SK-N-SH (cell line): Measurements from ENCODE around the gene RIMOC1. TPM values are rescaled to one million over a fixed set of nuclear protein-coding genes. Genes with fewer than 3 reads are reported as not detected.
A peak's percentile ranks its signal among the peaks of the same experiment; 100 is the strongest.

Experiments used
- CTCF ChIA-PET: fragments of 300-600, 350-600 bp; formaldehyde crosslinking; extraction: SDS; loops from one replicate; lab custom pipeline; 2021; lab: Yijun Ruan, JAX
- POLR2A ChIA-PET: fragments of 350-600 bp; sonication (Branson Sonifier 250); formaldehyde crosslinking; extraction: SDS; loops from one replicate; lab custom pipeline; 2020; ENCODE audit warnings: antibody characterized with exemption, inconsistent platforms; lab: Yijun Ruan, JAX
- DNase-seq: peaks from one replicate; pipeline ENCODE4 v3.0.0; 2012
- H2AFZ ChIP-seq: fragments of 200-600 bp; sonication (generic); 2 replicates; pipeline ENCODE4 v1.8.1; 2016; ENCODE audit warnings: antibody characterized with exemption, mild to moderate bottlenecking, low read depth
- H3F3A ChIP-seq: fragments of 200-600 bp; sonication (generic); replicated peaks from 2 replicates; pipeline ENCODE3; 2016; ENCODE audit warnings: antibody characterized with exemption, mild to moderate bottlenecking; ENCODE audit not compliant: insufficient read depth
- H3K27ac ChIP-seq, 2 experiments: fragments of 200-500 bp in 1 of 2; fragments of 200-600 bp in 1 of 2; sonication (Bioruptor generic) in 1 of 2; sonication (generic), shearing (Covaris generic) in 1 of 2; 2 replicates each; pipeline versions ENCODE4 v1.5.1 to v1.6.1; 2014 to 2016; ENCODE audit warnings: low read depth in 2 of 2, inconsistent platforms in 1 of 2, low read length in 1 of 2, mild to moderate bottlenecking in 1 of 2, mixed read lengths in 1 of 2
- H3K27me3 ChIP-seq: fragments of 200-600 bp; sonication (generic), shearing (Covaris generic); 2 replicates; pipeline ENCODE4 v1.6.1; 2016; ENCODE audit warnings: mixed run types; ENCODE audit not compliant: insufficient read depth
- H3K36me3 ChIP-seq, 2 experiments: fragments of 200-500 bp in 1 of 2; fragments of 200-600 bp in 1 of 2; sonication (Bioruptor generic) in 1 of 2; sonication (generic) in 1 of 2; replicated peaks in 1 of 2; 2 replicates each; pipeline versions ENCODE3 to v1.5.1; 2014 to 2016; ENCODE audit warnings: low read length in 1 of 2, mild to moderate bottlenecking in 1 of 2; ENCODE audit not compliant: insufficient read depth in 2 of 2, control insufficient read depth in 1 of 2
- H3K4me1 ChIP-seq, 2 experiments: fragments of 200-500 bp in 1 of 2; fragments of 200-600 bp in 1 of 2; sonication (Bioruptor generic) in 1 of 2; sonication (generic), shearing (Covaris generic) in 1 of 2; 2 replicates each; pipeline versions ENCODE4 v1.5.1 to v1.6.1; 2014 to 2016; ENCODE audit warnings: low read depth in 1 of 2, low read length in 1 of 2, mixed run types in 1 of 2; ENCODE audit not compliant: insufficient read depth in 2 of 2, control insufficient read depth in 1 of 2
- H3K4me2 ChIP-seq: fragments of 200-600 bp; sonication (generic), shearing (Covaris generic); 2 replicates; pipeline ENCODE4 v1.6.1; 2017; ENCODE audit warnings: mixed run types
- H3K4me3 ChIP-seq, 2 experiments: fragments of 200-500 bp in 1 of 2; fragments of 200-600 bp in 1 of 2; sonication (Bioruptor generic) in 1 of 2; sonication (generic), shearing (Covaris generic) in 1 of 2; 2 replicates each; pipeline versions ENCODE4 v1.5.1 to v1.8.1; 2014 to 2016; ENCODE audit warnings: low read depth in 2 of 2, inconsistent platforms in 1 of 2, low read length in 1 of 2, mild to moderate bottlenecking in 1 of 2, mixed read lengths in 1 of 2, moderate library complexity in 1 of 2
- H3K79me2 ChIP-seq: fragments of 200-600 bp; sonication (generic); 2 replicates; pipeline ENCODE4 v1.8.1; 2017; ENCODE audit warnings: mild to moderate bottlenecking; ENCODE audit not compliant: insufficient read depth
- H3K9ac ChIP-seq: fragments of 200-600 bp; sonication (generic); 2 replicates; pipeline ENCODE4 v1.6.1; 2017; ENCODE audit warnings: mixed run types
- H3K9me2 ChIP-seq: fragments of 200-600 bp; sonication (generic); 2 replicates; pipeline ENCODE4 v1.6.1; 2017; ENCODE audit warnings: mixed run types
- H3K9me3 ChIP-seq: fragments of 200-600 bp; sonication (generic); 2 replicates; pipeline ENCODE4 v1.6.1; 2017; ENCODE audit warnings: mixed run types, mild to moderate bottlenecking, moderate library complexity
- H4K20me1 ChIP-seq: fragments of 200-600 bp; sonication (generic); 2 replicates; pipeline ENCODE4 v1.6.1; 2017; ENCODE audit warnings: mild to moderate bottlenecking, mixed run types; ENCODE audit not compliant: insufficient read depth
- EP300 ChIP-seq, 2 experiments: IDR thresholded peaks; 2 replicates each; pipeline versions ENCODE4 v1.4.0 to v1.6.1; 2012; ENCODE audit warnings: borderline replicate concordance in 1 of 2, low read depth in 1 of 2, low read length in 1 of 2
- FOXJ3 ChIP-seq: sonication (generic); formaldehyde crosslinking; IDR thresholded peaks from 2 replicates; pipeline ENCODE4 v1.5.1; 2020; ENCODE audit warnings: mild to moderate bottlenecking, missing genetic modification reagents
- JUND ChIP-seq: IDR thresholded peaks from 2 replicates; pipeline ENCODE4 v1.4.0; 2012
- MXI1 ChIP-seq: IDR thresholded peaks from 2 replicates; pipeline ENCODE4 v1.6.1; 2012; ENCODE audit warnings: mild to moderate bottlenecking, low read depth, low read length, improper control_type of control experiment
- POLR2AphosphoS5 ChIP-seq: IDR thresholded peaks from 2 replicates; pipeline ENCODE4 v1.6.1; 2012; ENCODE audit warnings: low read depth, low read length
- RAD21 ChIP-seq: IDR thresholded peaks from 2 replicates; pipeline ENCODE4 v1.6.1; 2012; ENCODE audit warnings: mild to moderate bottlenecking, low read length
- REST ChIP-seq: IDR thresholded peaks from 2 replicates; pipeline ENCODE4 v1.6.1; 2012; ENCODE audit warnings: mild to moderate bottlenecking, low read depth, low read length, moderate library complexity
- TAF1 ChIP-seq: IDR thresholded peaks from 2 replicates; pipeline ENCODE4 v1.6.1; 2012; ENCODE audit warnings: low read depth, mild to moderate bottlenecking, low read length, moderate library complexity, borderline replicate concordance
- TCF12 ChIP-seq: IDR thresholded peaks from 2 replicates; pipeline ENCODE4 v1.4.0; 2012
- TEAD4 ChIP-seq: IDR thresholded peaks from 2 replicates; pipeline ENCODE4 v1.4.0; 2012; ENCODE audit warnings: mild to moderate bottlenecking, borderline replicate concordance; ENCODE audit not compliant: insufficient read depth
- WGBS: methylation state at CpG from one replicate; pipeline ENCODE4 v1.1.6; 2017; ENCODE audit warnings: low lambda C conversion rate; 5-methylcytosine and 5-hydroxymethylcytosine counted together
- polyA plus RNA-seq, 3 experiments: library from polyadenylated mRNA; depleted of rRNA; stranded (reverse); fragments of >200 nt; gene quantifications; 2 replicates each; pipeline ENCODE4 v1.2.3, GENCODE V29; 2012
- TF ChIP-seq, protein P1 (sequence below): fragments of 150-350 bp; IDR thresholded peaks from 2 replicates; pipeline ENCODE4 v1.6.1; 2016; ENCODE audit warnings: mild to moderate bottlenecking, low read depth, low read length
- TF ChIP-seq, protein P2 (sequence below): IDR thresholded peaks from 2 replicates; pipeline ENCODE4 v1.4.0; 2012; ENCODE audit warnings: low read depth
- TF ChIP-seq, protein P3 (sequence below): IDR thresholded peaks from 2 replicates; pipeline ENCODE4; 2012
- TF ChIP-seq, protein P4 (sequence below): IDR thresholded peaks from 2 replicates; pipeline ENCODE4 v1.4.0; 2012; ENCODE audit warnings: low read depth, borderline replicate concordance

Gene RIMOC1
- polyA plus RNA-seq, 1 of the 3 experiments (the other 2 are of a cell fraction) = 6.5 TPM

DNA sequence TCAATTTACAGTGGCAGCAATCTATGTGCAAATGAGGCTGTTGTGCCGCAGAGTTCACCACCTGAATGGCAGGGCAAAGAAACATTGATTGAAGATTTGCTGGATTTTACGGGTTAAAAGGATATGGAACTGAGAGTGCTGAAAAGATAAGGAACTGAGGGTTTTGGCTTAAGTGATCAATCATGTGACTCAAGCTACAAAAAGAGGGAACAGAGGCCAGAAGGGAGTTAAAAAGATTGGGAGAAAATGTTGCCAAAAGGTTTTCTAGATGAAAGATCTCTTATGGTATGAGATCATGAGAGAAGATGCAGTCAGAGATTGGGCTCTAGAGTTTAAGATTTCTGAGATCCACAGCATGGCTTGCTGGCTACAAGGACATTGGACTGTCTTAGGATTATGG lies 7.9 kb upstream of the RIMOC1 start:
- Histone ChIP-seq H3K27me3 (no peaks in the 10 kb centered on the region), H3F3A (no peaks in the 10 kb centered on the region), H4K20me1 (no peaks in the 10 kb centered on the region), H3K79me2 (no peaks in the 10 kb centered on the region), H3K4me3 (no peak overlapping the region), H2AFZ (no peak overlapping the region), H3K27ac (no peak overlapping the region), H3K4me2 (no peak overlapping the region), H3K4me1 (no peaks in the 10 kb centered on the region; a peak in 1 of 4 replicates), H3K9me2 (no peaks in the 10 kb centered on the region), H3K36me3 (no peaks in the 10 kb centered on the region), H3K9me3 (no peaks in the 10 kb centered on the region), H3K9ac (no peak overlapping the region)
- WGBS = 6% methylated on average over 2 of the region's 2 CpGs
- POLR2A ChIA-PET = no interaction called here
- CTCF ChIA-PET = interaction anchor here (0.7 kb wide), 1 partner anchor 9 kb away, joined by 3 read pairs; no protein-coding TSS in a partner anchor
- DNase-seq = no peak
- TF ChIP-seq, protein P1, sequence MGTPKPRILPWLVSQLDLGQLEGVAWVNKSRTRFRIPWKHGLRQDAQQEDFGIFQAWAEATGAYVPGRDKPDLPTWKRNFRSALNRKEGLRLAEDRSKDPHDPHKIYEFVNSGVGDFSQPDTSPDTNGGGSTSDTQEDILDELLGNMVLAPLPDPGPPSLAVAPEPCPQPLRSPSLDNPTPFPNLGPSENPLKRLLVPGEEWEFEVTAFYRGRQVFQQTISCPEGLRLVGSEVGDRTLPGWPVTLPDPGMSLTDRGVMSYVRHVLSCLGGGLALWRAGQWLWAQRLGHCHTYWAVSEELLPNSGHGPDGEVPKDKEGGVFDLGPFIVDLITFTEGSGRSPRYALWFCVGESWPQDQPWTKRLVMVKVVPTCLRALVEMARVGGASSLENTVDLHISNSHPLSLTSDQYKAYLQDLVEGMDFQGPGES = no peak
- TF ChIP-seq FOXJ3 (CRISPR knock-in tag) (no peak), MXI1 (no peak), EP300 (IDR thresholded peaks at IDR 0.05; ENCODE audit: borderline replicate concordance in 1 of 2, low read depth in 1 of 2, low read length in 1 of 2) (no peak), REST (no peak), POLR2AphosphoS5 (no peak), RAD21 (no peak)
- TF ChIP-seq, protein P2, sequence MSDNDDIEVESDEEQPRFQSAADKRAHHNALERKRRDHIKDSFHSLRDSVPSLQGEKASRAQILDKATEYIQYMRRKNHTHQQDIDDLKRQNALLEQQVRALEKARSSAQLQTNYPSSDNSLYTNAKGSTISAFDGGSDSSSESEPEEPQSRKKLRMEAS = no peak
- TF ChIP-seq, all 33 proteins: peak for 0

DNA sequence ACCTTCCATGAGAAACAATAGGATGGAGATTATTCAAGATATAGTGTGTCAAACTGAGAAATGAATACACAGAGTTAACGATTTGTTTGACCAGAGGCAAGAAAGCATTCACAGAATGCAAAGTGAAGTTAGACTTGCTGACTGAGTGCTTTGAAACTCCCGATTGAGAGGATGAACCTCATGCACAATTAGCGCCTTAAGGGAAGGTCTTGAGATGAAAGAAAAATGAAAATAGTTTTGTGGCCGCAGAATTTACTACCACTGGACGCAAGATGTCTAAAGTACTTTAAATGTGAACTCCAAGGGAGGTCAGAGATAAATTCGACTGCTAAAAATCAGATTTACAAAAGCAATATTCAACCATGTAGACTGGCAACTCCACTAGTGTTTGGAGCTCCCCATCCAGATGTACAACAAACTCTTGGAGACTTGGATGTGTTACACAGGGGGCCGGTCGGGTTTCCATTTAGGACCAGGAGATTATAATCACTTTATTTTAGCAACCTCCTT lies 707 bp upstream of the RIMOC1 start:
- H2AFZ ChIP-seq = peak overlapping the region; percentile 95
- H3K4me1 ChIP-seq = peaks cover 8 to 10% of the 10 kb centered on the region in 2 experiments
- no peaks in the 10 kb centered on the region for H3K9me2 ChIP-seq
- H3F3A ChIP-seq = peaks cover 14% of the 10 kb centered on the region
- H3K27ac ChIP-seq = peak overlapping the region; percentile 58 to 75; a peak in 3 of 4 replicates
- no peaks in the 10 kb centered on the region for H4K20me1 ChIP-seq
- peak overlapping the region; percentile 87 for H3K4me2 ChIP-seq
- H3K9me3 ChIP-seq = no peaks in the 10 kb centered on the region
- peaks cover 28% of the 10 kb centered on the region for H3K79me2 ChIP-seq
- TF ChIP-seq JUND = no peak
- no peak for TF ChIP-seq REST
- no peak for TF ChIP-seq TAF1
- no peak for TF ChIP-seq TEAD4
- TF ChIP-seq, protein P3, sequence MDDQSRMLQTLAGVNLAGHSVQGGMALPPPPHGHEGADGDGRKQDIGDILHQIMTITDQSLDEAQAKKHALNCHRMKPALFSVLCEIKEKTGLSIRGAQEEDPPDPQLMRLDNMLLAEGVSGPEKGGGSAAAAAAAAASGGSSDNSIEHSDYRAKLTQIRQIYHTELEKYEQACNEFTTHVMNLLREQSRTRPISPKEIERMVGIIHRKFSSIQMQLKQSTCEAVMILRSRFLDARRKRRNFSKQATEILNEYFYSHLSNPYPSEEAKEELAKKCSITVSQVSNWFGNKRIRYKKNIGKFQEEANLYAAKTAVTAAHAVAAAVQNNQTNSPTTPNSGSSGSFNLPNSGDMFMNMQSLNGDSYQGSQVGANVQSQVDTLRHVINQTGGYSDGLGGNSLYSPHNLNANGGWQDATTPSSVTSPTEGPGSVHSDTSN = no peak
- no peak for TF ChIP-seq TCF12
- TF ChIP-seq, protein P4, sequence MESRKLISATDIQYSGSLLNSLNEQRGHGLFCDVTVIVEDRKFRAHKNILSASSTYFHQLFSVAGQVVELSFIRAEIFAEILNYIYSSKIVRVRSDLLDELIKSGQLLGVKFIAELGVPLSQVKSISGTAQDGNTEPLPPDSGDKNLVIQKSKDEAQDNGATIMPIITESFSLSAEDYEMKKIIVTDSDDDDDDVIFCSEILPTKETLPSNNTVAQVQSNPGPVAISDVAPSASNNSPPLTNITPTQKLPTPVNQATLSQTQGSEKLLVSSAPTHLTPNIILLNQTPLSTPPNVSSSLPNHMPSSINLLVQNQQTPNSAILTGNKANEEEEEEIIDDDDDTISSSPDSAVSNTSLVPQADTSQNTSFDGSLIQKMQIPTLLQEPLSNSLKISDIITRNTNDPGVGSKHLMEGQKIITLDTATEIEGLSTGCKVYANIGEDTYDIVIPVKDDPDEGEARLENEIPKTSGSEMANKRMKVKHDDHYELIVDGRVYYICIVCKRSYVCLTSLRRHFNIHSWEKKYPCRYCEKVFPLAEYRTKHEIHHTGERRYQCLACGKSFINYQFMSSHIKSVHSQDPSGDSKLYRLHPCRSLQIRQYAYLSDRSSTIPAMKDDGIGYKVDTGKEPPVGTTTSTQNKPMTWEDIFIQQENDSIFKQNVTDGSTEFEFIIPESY = no peak
- no peak for TF ChIP-seq FOXJ3 (CRISPR knock-in tag)
- peak overlapping the region; percentile 54 for H3K9ac ChIP-seq
- 24% methylated on average over 8 of the region's 8 CpGs for WGBS
- DNase-seq = no peak
- no peaks in the 10 kb centered on the region for H3K27me3 ChIP-seq
- ChIA-PET CTCF (interaction anchor here (1.3 to 1.5 kb wide), 2 partner anchors 46 to 154 kb away, joined by 5 to 8 read pairs; no protein-coding TSS in a partner anchor), POLR2A (interaction anchor here (0.8 to 1.6 kb wide), 7 partner anchors 11 to 110 kb away, joined by 3 to 11 read pairs (median 6); partner anchors contain the start of genes FBXO4 and OXCT1)
- H3K4me3 ChIP-seq = peak overlapping the region; percentile 83 to 98
- peaks cover 20 to 26% of the 10 kb centered on the region in 2 experiments for H3K36me3 ChIP-seq
